Spinal cord (tissue), 10 donors: ENCODE results near the gene EFHD2. TPM values are rescaled to one million over a fixed set of nuclear protein-coding genes. Genes with fewer than 3 reads are reported as not detected.

Experiments used
- DNase-seq, 6 donors: peaks; one replicate each; pipeline versions ENCODE4 v3.0.0 to v3.0.0-alpha.2; 2013 to 2015; ENCODE audit warnings: low spot score in 6 of 6, low read depth in 4 of 6
- H3K27ac ChIP-seq: one replicate; pipeline ENCODE4 v1.5.1; 2013; ENCODE audit warnings: low read depth, low read length, control low read depth
- H3K27me3 ChIP-seq: one replicate; pipeline ENCODE4 v1.6.1; 2013; ENCODE audit warnings: low read length; ENCODE audit not compliant: control insufficient read depth, insufficient read depth
- H3K36me3 ChIP-seq: one replicate; pipeline ENCODE4 v1.6.1; 2013; ENCODE audit warnings: low read length; ENCODE audit not compliant: control insufficient read depth, insufficient read depth
- H3K4me1 ChIP-seq: one replicate; pipeline ENCODE4 v1.6.1; 2013; ENCODE audit warnings: low read length; ENCODE audit not compliant: control insufficient read depth, insufficient read depth
- H3K4me3 ChIP-seq: one replicate; pipeline ENCODE4 v1.5.1; 2013; ENCODE audit warnings: low read depth, low read length, control low read depth
- H3K9me3 ChIP-seq: one replicate; pipeline ENCODE4 v1.6.1; 2013; ENCODE audit warnings: low read length; ENCODE audit not compliant: control insufficient read depth, insufficient read depth
- WGBS: methylation state at CpG from one replicate; pipeline ENCODE4 v1.1.5; 2013; ENCODE audit warnings: missing lambda C conversion rate; ENCODE audit not compliant: insufficient coverage; 5-methylcytosine and 5-hydroxymethylcytosine counted together
- polyA plus RNA-seq, 2 donors: library from polyadenylated mRNA; unstranded; fragments of 120-200 nt; gene quantifications; one replicate each; pipeline ENCODE4 v1.2.1, GENCODE V29; 2013; ENCODE audit not compliant: insufficient read length in 2 of 2
- total RNA-seq, 2 donors: library from RNA; depleted of rRNA in 1 of 2; stranded (reverse); fragments of 120-200 nt in 1 of 2; fragments of >200 nt in 1 of 2; gene quantifications; one replicate each; pipeline versions ENCODE4 v1.2.3 to v1.2.4, GENCODE V29; 2013 to 2014
- donor health status: healthy.

EFHD2 gene
- total and polyA plus RNA-seq, 4 donors = 10.8 to 45.8 (median 28.8) TPM

DNA sequence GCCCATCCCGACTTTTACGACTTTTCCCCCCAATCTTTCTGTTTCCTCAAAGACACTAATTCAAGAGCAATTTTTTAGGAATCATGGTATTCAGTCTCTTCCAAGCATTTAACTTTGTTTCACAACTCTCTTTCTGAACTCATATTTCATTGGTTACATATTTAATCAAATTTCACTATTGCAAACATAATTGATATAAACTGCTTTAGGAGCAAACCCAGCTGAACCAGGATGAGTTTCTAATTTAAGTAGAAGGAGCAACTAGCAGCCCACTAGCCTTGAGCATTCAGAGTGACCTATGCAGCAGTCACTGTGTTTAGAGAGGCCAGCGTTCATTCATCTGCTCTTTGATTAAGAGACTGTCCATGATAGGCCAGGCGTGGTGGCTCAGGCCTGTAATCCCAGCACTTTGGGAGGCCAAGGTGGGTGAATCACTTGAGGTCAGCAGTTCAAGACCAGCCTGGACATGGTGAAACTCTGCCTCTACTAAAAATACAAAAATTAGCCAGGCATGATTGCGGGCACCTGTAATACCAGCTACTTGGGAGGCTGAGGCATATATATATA, 68.0 kb downstream of the EFHD2 start:
- no peak overlapping the region for H3K4me3 ChIP-seq
- WGBS = 85% methylated on average over 4 of the region's 5 CpGs
- no peak overlapping the region for H3K27ac ChIP-seq
- no peaks in the 10 kb centered on the region for H3K27me3 ChIP-seq
- H3K36me3 ChIP-seq = no peaks in the 10 kb centered on the region
- no peak for DNase-seq
- H3K4me1 ChIP-seq = no peaks in the 10 kb centered on the region
- H3K9me3 ChIP-seq = no peaks in the 10 kb centered on the region

Other genes starting within 250 kb of the EFHD2 start
- gene FHAD1, start 162.7 kb upstream of the EFHD2 start, total RNA-seq = 1 to 10 TPM; 3.1 to 9.9 TPM
- gene FHAD1, start 162.7 kb upstream of the EFHD2 start, polyA plus RNA-seq = 1 to 10 TPM; 6.3 to 9.1 TPM
- gene CTRC, start 28.6 kb downstream of the EFHD2 start, total RNA-seq = under 1 TPM in 1 of 2 donors, not detected in 1; 0.22 TPM
- gene CTRC, start 28.6 kb downstream of the EFHD2 start, polyA plus RNA-seq = 1 to 10 TPM in 1 of 2 donors, under 1 TPM in 1; 0.35 to 1.0 TPM
- gene CELA2A, start 46.8 kb downstream of the EFHD2 start, total RNA-seq = not detected
- gene CELA2A, start 46.8 kb downstream of the EFHD2 start, polyA plus RNA-seq = under 1 TPM in 1 of 2 donors, not detected in 1; 0.72 TPM
- not detected for gene CELA2B, start 66.2 kb downstream of the EFHD2 start, total RNA-seq
- gene CELA2B, start 66.2 kb downstream of the EFHD2 start, polyA plus RNA-seq = 1 to 10 TPM in 1 of 2 donors, under 1 TPM in 1; 0.78 to 1.0 TPM
- 10 to 100 TPM; 10.3 to 13.2 TPM for gene CASP9, start 114.3 kb downstream of the EFHD2 start, total RNA-seq
- gene CASP9, start 114.3 kb downstream of the EFHD2 start, polyA plus RNA-seq = 10 to 100 TPM; 22.7 to 23.7 TPM
- 10 to 100 TPM; 18.3 to 27.7 TPM for gene DNAJC16, start 117.0 kb downstream of the EFHD2 start, total RNA-seq
- gene DNAJC16, start 117.0 kb downstream of the EFHD2 start, polyA plus RNA-seq = 10 to 100 TPM; 16.2 to 16.5 TPM
- gene AGMAT, start 175.2 kb downstream of the EFHD2 start, total RNA-seq = 1 to 10 TPM in 1 of 2 donors, under 1 TPM in 1; 0.83 to 2.6 TPM
- gene AGMAT, start 175.2 kb downstream of the EFHD2 start, polyA plus RNA-seq = 1 to 10 TPM; 1.5 to 1.9 TPM
- gene DDI2, start 207.6 kb downstream of the EFHD2 start, total RNA-seq = 10 to 100 TPM; 14.7 to 26.6 TPM
- 1 to 10 TPM; 9.5 to 9.6 TPM for gene DDI2, start 207.6 kb downstream of the EFHD2 start, polyA plus RNA-seq